B cell (primary cell): ENCODE data around the gene SRRM4.

Experiments used
- CTCF ChIP-seq: fragments of 200-600 bp; IDR thresholded peaks from one replicate; pipeline ENCODE4 v1.8.0; 2022; ENCODE audit warnings: antibody characterized with exemption, mild to moderate bottlenecking
- EZH2 ChIP-seq: IDR thresholded peaks from 2 replicates; pipeline ENCODE4 v1.6.1; 2012; ENCODE audit warnings: borderline replicate concordance, low read depth, mild to moderate bottlenecking, moderate library complexity, low read length; ENCODE audit not compliant: insufficient read depth, poor library complexity, severe bottlenecking

DNA sequence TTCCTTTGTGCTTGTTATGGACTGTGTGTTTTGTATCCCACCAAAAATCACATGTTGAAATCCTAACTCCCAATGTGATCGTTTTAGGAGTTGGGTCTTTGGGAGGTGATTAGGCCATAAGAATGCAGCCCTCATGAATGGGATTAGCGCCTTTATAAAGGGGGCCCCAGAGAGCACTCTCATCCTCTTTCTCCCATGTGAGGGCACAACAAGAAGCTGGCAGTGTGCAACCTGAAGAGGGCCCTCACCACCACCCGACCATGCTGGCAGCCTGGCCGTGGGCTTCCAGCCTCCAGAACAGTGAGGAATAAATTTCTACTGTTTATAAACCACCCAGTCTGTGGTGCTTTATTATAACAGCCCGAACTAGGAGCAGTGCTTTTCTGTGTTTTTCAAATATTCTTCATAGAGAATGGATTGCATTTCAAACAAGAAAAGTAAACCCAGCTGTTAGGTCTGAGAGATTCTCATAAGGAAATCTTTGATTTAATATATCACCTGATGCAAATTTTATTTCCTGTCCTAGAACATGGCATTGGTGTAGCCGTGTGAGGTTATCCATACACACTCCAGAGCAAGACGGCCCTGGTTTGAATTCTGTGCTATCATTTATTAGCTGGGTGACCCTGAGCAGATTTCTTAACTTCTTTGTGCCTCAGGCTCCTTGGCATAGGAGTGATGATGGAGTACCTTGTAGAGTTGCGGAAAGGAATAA, 225.2 kb downstream of the SRRM4 start:
- TF ChIP-seq CTCF (no peak), EZH2 (no peak)
